HG02943 (cell line): ENCODE results near the gene TAS1R1.

Experiments used
- ATAC-seq: cut with Tn5 transposase; IDR thresholded peaks from one replicate; pipeline ENCODE4 v1.9.1; 2021; ENCODE audit warnings: mild to moderate bottlenecking, low read depth, moderate library complexity; ENCODE audit not compliant: unreplicated experiment

TAS1R1 gene

GRCh38 chr1:6570100-6570499, 15.0 kb downstream of the TAS1R1 start:
- ATAC-seq, result no peak

GRCh38 chr1:6570987-6571386, 15.9 kb downstream of the TAS1R1 start:
- no peak for ATAC-seq

GRCh38 chr1:6572653-6573383, 17.7 kb downstream of the TAS1R1 start:
- no peak for ATAC-seq

- no peak for ATAC-seq
Measured at GRCh38 chr1:6574025-6574620, 19.0 kb downstream of the TAS1R1 start.

DNA sequence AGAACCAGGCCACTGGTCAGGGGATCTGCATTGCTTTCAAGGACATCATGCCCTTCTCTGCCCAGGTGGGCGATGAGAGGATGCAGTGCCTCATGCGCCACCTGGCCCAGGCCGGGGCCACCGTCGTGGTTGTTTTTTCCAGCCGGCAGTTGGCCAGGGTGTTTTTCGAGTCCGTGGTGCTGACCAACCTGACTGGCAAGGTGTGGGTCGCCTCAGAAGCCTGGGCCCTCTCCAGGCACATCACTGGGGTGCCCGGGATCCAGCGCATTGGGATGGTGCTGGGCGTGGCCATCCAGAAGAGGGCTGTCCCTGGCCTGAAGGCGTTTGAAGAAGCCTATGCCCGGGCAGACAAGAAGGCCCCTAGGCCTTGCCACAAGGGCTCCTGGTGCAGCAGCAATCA, 19.7 kb downstream of the TAS1R1 start:
- ATAC-seq, result no peak

GRCh38 chr1:6577831-6578525, 22.9 kb downstream of the TAS1R1 start:
- no peak for ATAC-seq

DNA sequence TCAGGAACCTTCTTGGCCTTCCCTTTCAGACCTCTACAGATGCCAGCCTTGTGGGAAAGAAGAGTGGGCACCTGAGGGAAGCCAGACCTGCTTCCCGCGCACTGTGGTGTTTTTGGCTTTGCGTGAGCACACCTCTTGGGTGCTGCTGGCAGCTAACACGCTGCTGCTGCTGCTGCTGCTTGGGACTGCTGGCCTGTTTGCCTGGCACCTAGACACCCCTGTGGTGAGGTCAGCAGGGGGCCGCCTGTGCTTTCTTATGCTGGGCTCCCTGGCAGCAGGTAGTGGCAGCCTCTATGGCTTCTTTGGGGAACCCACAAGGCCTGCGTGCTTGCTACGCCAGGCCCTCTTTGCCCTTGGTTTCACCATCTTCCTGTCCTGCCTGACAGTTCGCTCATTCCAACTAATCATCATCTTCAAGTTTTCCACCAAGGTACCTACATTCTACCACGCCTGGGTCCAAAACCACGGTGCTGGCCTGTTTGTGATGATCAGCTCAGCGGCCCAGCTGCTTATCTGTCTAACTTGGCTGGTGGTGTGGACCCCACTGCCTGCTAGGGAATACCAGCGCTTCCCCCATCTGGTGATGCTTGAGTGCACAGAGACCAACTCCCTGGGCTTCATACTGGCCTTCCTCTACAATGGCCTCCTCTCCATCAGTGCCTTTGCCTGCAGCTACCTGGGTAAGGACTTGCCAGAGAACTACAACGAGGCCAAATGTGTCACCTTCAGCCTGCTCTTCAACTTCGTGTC, 23.7 kb downstream of the TAS1R1 start:
- ATAC-seq, result no peak

DNA sequence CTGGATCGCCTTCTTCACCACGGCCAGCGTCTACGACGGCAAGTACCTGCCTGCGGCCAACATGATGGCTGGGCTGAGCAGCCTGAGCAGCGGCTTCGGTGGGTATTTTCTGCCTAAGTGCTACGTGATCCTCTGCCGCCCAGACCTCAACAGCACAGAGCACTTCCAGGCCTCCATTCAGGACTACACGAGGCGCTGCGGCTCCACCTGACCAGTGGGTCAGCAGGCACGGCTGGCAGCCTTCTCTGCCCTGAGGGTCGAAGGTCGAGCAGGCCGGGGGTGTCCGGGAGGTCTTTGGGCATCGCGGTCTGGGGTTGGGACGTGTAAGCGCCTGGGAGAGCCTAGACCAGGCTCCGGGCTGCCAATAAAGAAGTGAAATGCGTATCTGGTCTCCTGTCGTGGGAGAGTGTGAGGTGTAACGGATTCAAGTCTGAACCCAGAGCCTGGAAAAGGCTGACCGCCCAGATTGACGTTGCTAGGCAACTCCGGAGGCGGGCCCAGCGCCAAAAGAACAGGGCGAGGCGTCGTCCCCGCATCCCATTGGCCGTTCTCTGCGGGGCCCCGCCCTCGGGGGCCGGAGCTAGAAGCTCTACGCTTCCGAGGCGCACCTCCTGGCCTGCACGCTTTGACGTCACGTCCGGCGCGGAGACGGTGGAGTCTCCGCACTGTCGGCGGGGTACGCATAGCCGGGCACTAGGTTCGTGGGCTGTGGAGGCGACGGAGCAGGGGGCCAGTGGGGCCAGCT, 24.4 kb downstream of the TAS1R1 start, which contains the start of gene ZBTB48:
TSS of gene ZBTB48 (plus strand) at position 621 of the 745 bp plus-strand sequence. CDS start 616 bp downstream, outside the sequence.
- peak; percentile 91 for ATAC-seq

DNA sequence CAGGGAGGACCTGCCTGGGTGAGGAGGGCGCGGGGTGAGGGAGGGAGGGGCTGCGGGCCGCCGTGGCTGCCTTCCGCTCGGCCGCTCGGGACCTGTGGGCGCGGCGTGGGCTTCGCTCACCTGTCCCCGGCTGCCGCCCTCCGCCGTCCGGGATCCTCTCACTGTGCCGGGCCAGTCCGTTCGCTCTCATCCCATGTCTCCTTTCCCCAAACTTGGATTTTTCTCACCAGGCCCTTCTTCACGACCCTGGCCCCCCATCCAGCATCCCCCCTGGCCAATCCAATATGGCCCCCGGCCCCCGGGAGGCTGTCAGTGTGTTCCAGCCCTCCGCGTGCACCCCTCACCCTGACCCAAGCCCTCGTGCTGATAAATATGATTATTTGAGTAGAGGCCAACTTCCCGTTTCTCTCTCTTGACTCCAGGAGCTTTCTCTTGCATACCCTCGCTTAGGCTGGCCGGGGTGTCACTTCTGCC, 25.0 kb downstream of the TAS1R1 start:
- ATAC-seq, result peak; percentile 7

DNA sequence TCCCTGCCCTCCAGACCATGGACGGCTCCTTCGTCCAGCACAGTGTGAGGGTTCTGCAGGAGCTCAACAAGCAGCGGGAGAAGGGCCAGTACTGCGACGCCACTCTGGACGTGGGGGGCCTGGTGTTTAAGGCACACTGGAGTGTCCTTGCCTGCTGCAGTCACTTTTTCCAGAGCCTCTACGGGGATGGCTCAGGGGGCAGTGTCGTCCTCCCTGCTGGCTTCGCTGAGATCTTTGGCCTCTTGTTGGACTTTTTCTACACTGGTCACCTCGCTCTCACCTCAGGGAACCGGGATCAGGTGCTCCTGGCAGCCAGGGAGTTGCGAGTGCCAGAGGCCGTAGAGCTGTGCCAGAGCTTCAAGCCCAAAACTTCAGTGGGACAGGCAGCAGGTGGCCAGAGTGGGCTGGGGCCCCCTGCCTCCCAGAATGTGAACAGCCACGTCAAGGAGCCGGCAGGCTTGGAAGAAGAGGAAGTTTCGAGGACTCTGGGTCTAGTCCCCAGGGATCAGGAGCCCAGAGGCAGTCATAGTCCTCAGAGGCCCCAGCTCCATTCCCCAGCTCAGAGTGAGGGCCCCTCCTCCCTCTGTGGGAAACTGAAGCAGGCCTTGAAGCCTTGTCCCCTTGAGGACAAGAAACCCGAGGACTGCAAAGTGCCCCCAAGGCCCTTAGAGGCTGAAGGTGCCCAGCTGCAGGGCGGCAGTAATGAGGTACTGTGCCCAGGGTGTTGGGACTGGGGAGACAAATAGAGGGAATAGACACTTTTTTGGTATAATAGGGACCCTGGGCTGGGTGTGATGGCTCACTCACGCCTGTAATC, 25.7 kb downstream of the TAS1R1 start:
- no peak for ATAC-seq

GRCh38 chr1:6581561-6582305, 26.6 kb downstream of the TAS1R1 start:
- no peak for ATAC-seq

DNA sequence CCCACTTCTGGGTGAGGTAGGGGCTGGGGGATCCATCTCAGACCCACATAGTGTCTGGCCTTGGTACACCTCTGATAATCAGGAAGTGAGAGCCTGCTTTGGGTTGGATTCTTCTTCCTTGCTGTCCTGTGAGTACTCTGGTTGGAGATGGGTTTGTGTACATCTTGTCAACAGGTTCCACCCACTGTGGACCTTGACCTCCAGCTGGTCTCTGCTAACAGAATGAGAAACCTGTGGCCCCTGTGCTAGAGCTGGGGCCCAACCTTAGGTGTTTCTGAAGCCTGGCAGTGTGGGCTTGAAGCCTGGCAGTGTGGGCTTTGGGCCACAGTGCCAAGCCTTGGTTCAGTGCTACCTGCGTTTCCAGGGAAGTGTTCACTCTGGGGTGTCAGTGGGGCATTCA, 27.3 kb downstream of the TAS1R1 start:
- ATAC-seq, result no peak

- ATAC-seq, result no peak
Measured at GRCh38 chr1:6584126-6585080, 29.3 kb downstream of the TAS1R1 start.

GRCh38 chr1:6585081-6585722, 30.1 kb downstream of the TAS1R1 start:
- ATAC-seq, result no peak

DNA sequence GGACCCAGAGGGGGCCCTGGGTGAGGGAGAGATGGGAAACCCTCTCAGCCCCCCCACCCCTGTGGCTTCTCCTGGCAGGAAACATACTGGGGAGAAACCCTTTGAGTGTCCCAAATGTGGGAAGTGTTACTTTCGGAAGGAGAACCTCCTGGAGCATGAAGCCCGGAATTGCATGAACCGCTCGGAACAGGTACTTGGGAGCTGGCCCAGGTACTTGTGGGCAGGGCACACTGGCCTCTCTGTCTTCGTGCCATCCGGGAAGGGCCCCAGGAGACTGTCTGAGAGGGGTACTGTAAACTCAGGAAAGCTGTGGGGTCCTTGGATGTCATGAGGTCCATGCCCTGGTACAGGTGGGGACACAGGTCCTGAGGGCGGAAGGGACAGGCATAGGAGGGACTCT, 30.7 kb downstream of the TAS1R1 start:
- ATAC-seq, result no peak

DNA sequence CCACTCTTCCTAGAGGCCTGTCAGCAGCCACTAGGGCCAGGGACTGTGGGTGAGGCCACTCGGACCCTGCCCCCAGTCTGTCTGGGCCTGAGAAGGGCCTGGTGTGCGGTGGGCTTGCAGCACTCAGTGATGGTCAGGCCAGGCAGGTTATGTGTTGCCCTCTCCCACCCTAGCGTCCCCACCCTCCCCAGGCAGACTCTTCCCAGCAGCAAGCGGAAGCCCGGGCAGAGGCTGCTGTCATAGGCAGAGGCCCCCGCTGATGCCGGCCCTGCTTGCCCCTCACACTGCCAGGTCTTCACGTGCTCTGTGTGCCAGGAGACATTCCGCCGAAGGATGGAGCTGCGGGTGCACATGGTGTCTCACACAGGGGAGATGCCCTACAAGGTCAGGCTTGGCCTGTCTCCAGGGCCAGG, 31.3 kb downstream of the TAS1R1 start:
- no peak for ATAC-seq
